ENCODE measurements around the gene XYLT1. TPM values are rescaled to one million over a fixed set of nuclear protein-coding genes. Genes with fewer than 3 reads are reported as not detected.

XYLT1 gene
- total RNA-seq, 2 donors from 2014 or later: 6.0 to 15.2 TPM

DNA sequence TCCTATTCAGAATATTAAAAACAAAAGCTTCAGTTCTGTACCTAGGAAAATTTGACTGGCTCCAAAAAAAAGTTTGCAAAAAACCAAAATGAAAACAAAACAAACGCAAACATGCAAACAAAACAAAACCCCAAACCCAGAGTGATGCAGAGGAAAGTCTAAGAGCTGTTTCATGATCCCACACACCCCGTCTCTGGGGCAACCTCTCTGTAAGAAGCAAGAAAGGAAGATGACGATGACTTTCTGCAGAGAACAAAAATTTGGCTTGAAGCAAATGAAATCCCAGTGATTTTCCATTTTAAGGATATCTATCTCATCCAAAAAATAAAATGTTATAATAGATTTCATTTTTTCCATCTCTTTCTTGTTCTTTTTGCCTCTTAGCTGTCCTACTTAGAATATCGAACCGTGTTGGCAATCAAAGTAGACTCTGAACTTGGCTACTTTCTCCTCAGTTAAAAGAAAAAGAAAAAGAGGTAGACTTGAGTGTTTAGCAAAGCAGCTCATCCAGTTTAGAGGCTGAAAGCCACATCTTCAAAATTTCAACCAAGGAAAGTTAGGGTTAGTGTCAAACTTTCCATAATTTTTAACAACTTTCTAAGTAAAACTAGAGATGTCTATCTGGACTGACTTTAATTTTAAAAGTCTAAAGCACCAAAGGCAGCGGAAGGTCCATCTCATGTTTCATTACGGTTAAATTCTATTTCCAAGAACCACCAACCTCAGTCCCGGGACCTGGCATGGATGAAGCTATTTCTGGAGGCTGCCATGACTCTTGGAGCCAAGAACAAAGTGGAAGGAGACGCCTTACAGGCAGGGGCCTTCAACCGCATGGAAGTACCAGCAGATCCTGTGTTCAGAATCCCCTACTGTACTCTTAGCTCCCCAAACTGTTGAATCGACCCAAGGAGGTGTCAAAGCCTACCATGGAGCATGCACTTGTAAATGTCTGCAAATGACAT, 180.8 kb downstream of the XYLT1 start:
- 89 to 94% methylated on average over 11 of the region's 11 CpGs for WGBS, 2 donors
- Histone ChIP-seq H3K4me1 (no peaks in the 10 kb centered on the region), H3K27me3 (no peaks in the 10 kb centered on the region), H3K36me3 (replicated peaks in 1 of 2; ENCODE audit: insufficient read depth in 1 of 2, low read depth in 2 of 2) (no peaks in the 10 kb centered on the region), H3K27ac (no peak overlapping the region), H3K9me3 (no peaks in the 10 kb centered on the region), H3K4me3 (no peak overlapping the region)
- TF ChIP-seq, protein P1, sequence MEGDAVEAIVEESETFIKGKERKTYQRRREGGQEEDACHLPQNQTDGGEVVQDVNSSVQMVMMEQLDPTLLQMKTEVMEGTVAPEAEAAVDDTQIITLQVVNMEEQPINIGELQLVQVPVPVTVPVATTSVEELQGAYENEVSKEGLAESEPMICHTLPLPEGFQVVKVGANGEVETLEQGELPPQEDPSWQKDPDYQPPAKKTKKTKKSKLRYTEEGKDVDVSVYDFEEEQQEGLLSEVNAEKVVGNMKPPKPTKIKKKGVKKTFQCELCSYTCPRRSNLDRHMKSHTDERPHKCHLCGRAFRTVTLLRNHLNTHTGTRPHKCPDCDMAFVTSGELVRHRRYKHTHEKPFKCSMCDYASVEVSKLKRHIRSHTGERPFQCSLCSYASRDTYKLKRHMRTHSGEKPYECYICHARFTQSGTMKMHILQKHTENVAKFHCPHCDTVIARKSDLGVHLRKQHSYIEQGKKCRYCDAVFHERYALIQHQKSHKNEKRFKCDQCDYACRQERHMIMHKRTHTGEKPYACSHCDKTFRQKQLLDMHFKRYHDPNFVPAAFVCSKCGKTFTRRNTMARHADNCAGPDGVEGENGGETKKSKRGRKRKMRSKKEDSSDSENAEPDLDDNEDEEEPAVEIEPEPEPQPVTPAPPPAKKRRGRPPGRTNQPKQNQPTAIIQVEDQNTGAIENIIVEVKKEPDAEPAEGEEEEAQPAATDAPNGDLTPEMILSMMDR (IDR thresholded peaks at IDR 0.05): no peak
- no peak for TF ChIP-seq POLR2A (IDR thresholded peaks at IDR 0.05)
- intact Hi-C loops (cut with DNase I): no loop called here
- ATAC-seq (no peak), DNase-seq (no peak)

GRCh38 chr16:17289050-17289449, 181.7 kb downstream of the XYLT1 start:
- ATAC-seq: no peak
- WGBS, 2 donors: 88 to 96% methylated on average over 4 of the region's 4 CpGs
- Histone ChIP-seq H3K27me3 (no peaks in the 10 kb centered on the region), H3K36me3 (replicated peaks in 1 of 2; ENCODE audit: insufficient read depth in 1 of 2, low read depth in 2 of 2) (no peaks in the 10 kb centered on the region), H3K4me3 (no peak overlapping the region), H3K27ac (no peak overlapping the region), H3K9me3 (no peaks in the 10 kb centered on the region), H3K4me1 (no peaks in the 10 kb centered on the region)
- intact Hi-C loops (cut with DNase I): no loop called here
- no peak for TF ChIP-seq POLR2A (IDR thresholded peaks at IDR 0.05)
- TF ChIP-seq, protein P1 (IDR thresholded peaks at IDR 0.05): no peak
- DNase-seq: no peak

DNA sequence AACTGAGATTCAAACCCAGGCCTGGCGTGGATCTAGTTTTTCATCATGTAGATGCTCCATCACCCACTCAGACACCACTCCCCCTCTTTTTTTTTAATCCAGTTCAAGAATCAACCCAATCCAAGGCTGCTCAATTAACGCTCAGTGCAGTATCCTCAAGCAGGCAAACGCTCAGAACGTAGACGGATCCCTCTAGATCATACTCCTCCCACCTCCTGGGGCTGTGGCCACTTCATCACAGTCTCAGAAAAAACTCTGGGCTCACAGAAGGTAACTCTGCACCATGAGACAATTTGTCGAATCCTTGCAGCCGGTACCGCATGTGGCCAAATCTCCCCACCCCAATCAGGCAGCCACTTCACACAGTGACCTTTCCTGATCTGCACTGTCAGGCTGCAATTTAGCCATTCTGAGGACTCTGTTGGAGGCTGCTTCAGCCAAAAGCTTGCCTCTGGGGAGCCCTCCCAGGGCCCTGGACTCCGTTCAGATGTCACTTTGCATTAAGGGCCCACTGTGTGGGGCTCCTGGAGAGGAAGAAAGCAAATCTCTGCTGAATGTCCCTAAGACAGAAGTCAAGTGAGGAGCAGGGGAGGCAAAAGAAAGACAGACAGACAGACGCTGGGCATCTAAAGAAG, 183.5 kb downstream of the XYLT1 start:
- DNase-seq (no peak), ATAC-seq (no peak)
- Histone ChIP-seq H3K9me3 (no peaks in the 10 kb centered on the region), H3K4me3 (no peak overlapping the region), H3K4me1 (no peaks in the 10 kb centered on the region), H3K27me3 (no peaks in the 10 kb centered on the region), H3K27ac (no peak overlapping the region), H3K36me3 (replicated peaks in 1 of 2; ENCODE audit: insufficient read depth in 1 of 2, low read depth in 2 of 2) (no peaks in the 10 kb centered on the region)
- WGBS, 2 donors: 77 to 83% methylated on average over 7 to 10 of the region's 10 CpGs
- intact Hi-C loops (cut with DNase I): no loop called here
- TF ChIP-seq, protein P1 (IDR thresholded peaks at IDR 0.05): no peak
- TF ChIP-seq POLR2A (IDR thresholded peaks at IDR 0.05): no peak

- Histone ChIP-seq H3K4me3 (no peak overlapping the region), H3K27ac (no peak overlapping the region), H3K36me3 (replicated peaks in 1 of 2; ENCODE audit: insufficient read depth in 1 of 2, low read depth in 2 of 2) (no peaks in the 10 kb centered on the region), H3K27me3 (no peaks in the 10 kb centered on the region), H3K9me3 (no peaks in the 10 kb centered on the region), H3K4me1 (no peaks in the 10 kb centered on the region)
- intact Hi-C loops (cut with DNase I): no loop called here
- TF ChIP-seq POLR2A (IDR thresholded peaks at IDR 0.05): no peak
- TF ChIP-seq, protein P1 (IDR thresholded peaks at IDR 0.05): no peak
- ATAC-seq (no peak), DNase-seq (no peak)
- WGBS, 2 donors: 91% methylated on average over 4 of the region's 4 CpGs
Observed at GRCh38 chr16:17286443-17286842, 184.3 kb downstream of the XYLT1 start.
